ENCODE measurements around the gene PLOD1.
"Not testable (repeated sequence)": the region's sequence is repeated elsewhere in the genome, so short reads cannot be mapped to it uniquely, and the experiment has no call there.

PLOD1 gene

GRCh38 chr1:11925938-11926292 is 8.6 kb upstream of the PLOD1 start:
- no peaks in the 10 kb centered on the region for H3K9me3 ChIP-seq (ENCODE audit: control insufficient read depth, insufficient read depth, low read depth, low read length)
- peak overlapping the region; percentile 58 for H3K9ac ChIP-seq (ENCODE audit: low read length)
- H3K4me3 ChIP-seq (ENCODE audit: low read depth, low read length) = peak overlapping the region; percentile 60
- no peak overlapping the region for H3K27ac ChIP-seq (ENCODE audit: low read depth, low read length)
- peaks cover 16% of the 10 kb centered on the region; the same call in 1 of the 2 replicates for H3K4me1 ChIP-seq (ENCODE audit: control insufficient read depth, insufficient read depth, low read length)
- peaks cover 26% of the 10 kb centered on the region for H3K36me3 ChIP-seq (ENCODE audit: control insufficient read depth, insufficient read depth, low read length)
- H3K27me3 ChIP-seq (ENCODE audit: control insufficient read depth, insufficient read depth, low read length) = no peaks in the 10 kb centered on the region

- H3K27ac ChIP-seq (ENCODE audit: low read depth, low read length) = no peak overlapping the region
- no peak overlapping the region for H3K9ac ChIP-seq (ENCODE audit: low read length)
Observed at GRCh38 chr1:11927866-11928592, 6.5 kb upstream of the PLOD1 start.

GRCh38 chr1:11929849-11930248 is 4.7 kb upstream of the PLOD1 start:
- no peak overlapping the region for H3K4me3 ChIP-seq (ENCODE audit: low read depth, low read length)
- H3K27ac ChIP-seq (ENCODE audit: low read depth, low read length) = no peak overlapping the region
- H3K4me1 ChIP-seq (ENCODE audit: control insufficient read depth, insufficient read depth, low read length) = peaks cover 19% of the 10 kb centered on the region; the same call in 1 of the 2 replicates
- H3K9ac ChIP-seq (ENCODE audit: low read length) = no peak overlapping the region
- H3K9me3 ChIP-seq (ENCODE audit: control insufficient read depth, insufficient read depth, low read depth, low read length) = no peaks in the 10 kb centered on the region
- H3K27me3 ChIP-seq (ENCODE audit: control insufficient read depth, insufficient read depth, low read length) = no peaks in the 10 kb centered on the region
- H3K36me3 ChIP-seq (ENCODE audit: control insufficient read depth, insufficient read depth, low read length) = peaks cover 2% of the 10 kb centered on the region; the same call in 1 of the 2 replicates

More at GRCh38 chr1:11927866-11928592, 6.5 kb upstream of the PLOD1 start:
- H3K4me3 ChIP-seq (ENCODE audit: low read depth, low read length) = no peak overlapping the region
- peaks cover 20% of the 10 kb centered on the region; the same call in 1 of the 2 replicates for H3K4me1 ChIP-seq (ENCODE audit: control insufficient read depth, insufficient read depth, low read length)
- no peaks in the 10 kb centered on the region for H3K9me3 ChIP-seq (ENCODE audit: control insufficient read depth, insufficient read depth, low read depth, low read length)
- H3K36me3 ChIP-seq (ENCODE audit: control insufficient read depth, insufficient read depth, low read length) = peaks cover 11% of the 10 kb centered on the region
- H3K27me3 ChIP-seq (ENCODE audit: control insufficient read depth, insufficient read depth, low read length) = no peaks in the 10 kb centered on the region

GRCh38 chr1:11930571-11931445 is 3.7 kb upstream of the PLOD1 start:
- Histone ChIP-seq H3K27ac (ENCODE audit: low read depth, low read length) (no peak overlapping the region; the same call in 1 of the 2 replicates), H3K9me3 (ENCODE audit: control insufficient read depth, insufficient read depth, low read depth, low read length) (no peaks in the 10 kb centered on the region), H3K27me3 (ENCODE audit: control insufficient read depth, insufficient read depth, low read length) (no peaks in the 10 kb centered on the region), H3K36me3 (ENCODE audit: control insufficient read depth, insufficient read depth, low read length) (no peaks in the 10 kb centered on the region), H3K4me3 (ENCODE audit: low read depth, low read length) (no peak overlapping the region), H3K9ac (ENCODE audit: low read length) (peak overlapping the region; percentile 38), H3K4me1 (ENCODE audit: control insufficient read depth, insufficient read depth, low read length) (peaks cover 21% of the 10 kb centered on the region; the same call in 1 of the 2 replicates)

GRCh38 chr1:11931845-11932244 is 2.7 kb upstream of the PLOD1 start:
- Histone ChIP-seq H3K27me3 (ENCODE audit: control insufficient read depth, insufficient read depth, low read length) (no peaks in the 10 kb centered on the region), H3K4me3 (ENCODE audit: low read depth, low read length) (no peak overlapping the region), H3K27ac (ENCODE audit: low read depth, low read length) (no peak overlapping the region), H3K4me1 (ENCODE audit: control insufficient read depth, insufficient read depth, low read length) (peaks cover 21% of the 10 kb centered on the region; the same call in 1 of the 2 replicates), H3K36me3 (ENCODE audit: control insufficient read depth, insufficient read depth, low read length) (no peaks in the 10 kb centered on the region), H3K9ac (ENCODE audit: low read length) (no peak overlapping the region), H3K9me3 (ENCODE audit: control insufficient read depth, insufficient read depth, low read depth, low read length) (no peaks in the 10 kb centered on the region)

GRCh38 chr1:11935057-11935412 is 518 bp downstream of the PLOD1 start:
- Histone ChIP-seq H3K27ac (ENCODE audit: low read depth, low read length) (no peak overlapping the region), H3K27me3 (ENCODE audit: control insufficient read depth, insufficient read depth, low read length) (no peaks in the 10 kb centered on the region), H3K4me1 (ENCODE audit: control insufficient read depth, insufficient read depth, low read length) (peaks cover 25% of the 10 kb centered on the region; the same call in 1 of the 2 replicates), H3K9me3 (ENCODE audit: control insufficient read depth, insufficient read depth, low read depth, low read length) (no peaks in the 10 kb centered on the region), H3K9ac (ENCODE audit: low read length) (peak overlapping the region; percentile 86), H3K4me3 (ENCODE audit: low read depth, low read length) (peak overlapping the region; percentile 69), H3K36me3 (ENCODE audit: control insufficient read depth, insufficient read depth, low read length) (no peaks in the 10 kb centered on the region; the same call in 1 of the 2 replicates)

GRCh38 chr1:11935733-11936132 is 1.2 kb downstream of the PLOD1 start:
- not testable (repeated sequence) for H3K36me3 ChIP-seq (ENCODE audit: control insufficient read depth, insufficient read depth, low read length); H3K9ac ChIP-seq (ENCODE audit: low read length); H3K9me3 ChIP-seq (ENCODE audit: control insufficient read depth, insufficient read depth, low read depth, low read length); H3K27ac ChIP-seq (ENCODE audit: low read depth, low read length); H3K27me3 ChIP-seq (ENCODE audit: control insufficient read depth, insufficient read depth, low read length); H3K4me3 ChIP-seq (ENCODE audit: low read depth, low read length)
- peaks cover 23% of the 10 kb centered on the region; the same call in 1 of the 2 replicates for H3K4me1 ChIP-seq (ENCODE audit: control insufficient read depth, insufficient read depth, low read length)

- Histone ChIP-seq H3K4me1 (ENCODE audit: control insufficient read depth, insufficient read depth, low read length) (peaks cover 20% of the 10 kb centered on the region; the same call in 1 of the 2 replicates), H3K36me3 (ENCODE audit: control insufficient read depth, insufficient read depth, low read length) (peaks cover 8% of the 10 kb centered on the region), H3K9me3 (ENCODE audit: control insufficient read depth, insufficient read depth, low read depth, low read length) (no peaks in the 10 kb centered on the region), H3K4me3 (ENCODE audit: low read depth, low read length) (no peak overlapping the region), H3K9ac (ENCODE audit: low read length) (no peak overlapping the region), H3K27ac (ENCODE audit: low read depth, low read length) (no peak overlapping the region), H3K27me3 (ENCODE audit: control insufficient read depth, insufficient read depth, low read length) (no peaks in the 10 kb centered on the region)
Observed at GRCh38 chr1:11938722-11939526, 4.4 kb downstream of the PLOD1 start.

GRCh38 chr1:11939794-11940193 is 5.3 kb downstream of the PLOD1 start:
- H3K9me3 ChIP-seq (ENCODE audit: control insufficient read depth, insufficient read depth, low read depth, low read length); H3K4me3 ChIP-seq (ENCODE audit: low read depth, low read length); H3K9ac ChIP-seq (ENCODE audit: low read length); H3K36me3 ChIP-seq (ENCODE audit: control insufficient read depth, insufficient read depth, low read length); H3K27ac ChIP-seq (ENCODE audit: low read depth, low read length); H3K27me3 ChIP-seq (ENCODE audit: control insufficient read depth, insufficient read depth, low read length): not testable (repeated sequence)
- H3K4me1 ChIP-seq (ENCODE audit: control insufficient read depth, insufficient read depth, low read length) = peaks cover 23% of the 10 kb centered on the region

- Histone ChIP-seq H3K9ac (ENCODE audit: low read length) (no peak overlapping the region), H3K36me3 (ENCODE audit: control insufficient read depth, insufficient read depth, low read length) (peaks cover 8% of the 10 kb centered on the region)
Observed at GRCh38 chr1:11940260-11940921, 5.9 kb downstream of the PLOD1 start.

More at GRCh38 chr1:11940260-11940921, 5.9 kb downstream of the PLOD1 start:
- Histone ChIP-seq H3K9me3 (ENCODE audit: control insufficient read depth, insufficient read depth, low read depth, low read length) (no peaks in the 10 kb centered on the region), H3K27me3 (ENCODE audit: control insufficient read depth, insufficient read depth, low read length) (no peaks in the 10 kb centered on the region), H3K4me1 (ENCODE audit: control insufficient read depth, insufficient read depth, low read length) (peaks cover 19% of the 10 kb centered on the region), H3K27ac (ENCODE audit: low read depth, low read length) (no peak overlapping the region), H3K4me3 (ENCODE audit: low read depth, low read length) (no peak overlapping the region)
